Activated naive CD8-positive, alpha-beta T cell (primary cell): ENCODE measurements around the gene RAMP3.

Experiments used
- H3K27ac Mint-ChIP-seq: one replicate; pipeline ENCODE4 v1.8.0; 2021; ENCODE audit warnings: mixed read lengths
- H3K27me3 Mint-ChIP-seq: one replicate; pipeline ENCODE4 v1.8.0; 2021; ENCODE audit warnings: mixed read lengths
- H3K36me3 Mint-ChIP-seq: one replicate; pipeline ENCODE4 v1.8.0; 2021; ENCODE audit warnings: mixed read lengths
- H3K4me1 Mint-ChIP-seq: one replicate; pipeline ENCODE4 v1.8.0; 2021; ENCODE audit warnings: low read depth, mixed read lengths
- H3K4me3 Mint-ChIP-seq: one replicate; pipeline ENCODE4 v1.8.0; 2021; ENCODE audit warnings: mild to moderate bottlenecking, mixed read lengths
- H3K9me3 Mint-ChIP-seq: one replicate; pipeline ENCODE4 v1.8.0; 2021; ENCODE audit warnings: low read depth, mixed read lengths

Gene RAMP3

GRCh38 chr7:45176886-45177731 lies 19.5 kb downstream of the RAMP3 start:
- H3K4me1 Mint-ChIP-seq, result no peaks in the 10 kb centered on the region
- H3K9me3 Mint-ChIP-seq, result no peaks in the 10 kb centered on the region
- no peaks in the 10 kb centered on the region for H3K36me3 Mint-ChIP-seq
- H3K4me3 Mint-ChIP-seq, result no peak overlapping the region
- peaks cover 3% of the 10 kb centered on the region for H3K27me3 Mint-ChIP-seq
- H3K27ac Mint-ChIP-seq, result no peak overlapping the region

GRCh38 chr7:45177801-45178200 lies 20.2 kb downstream of the RAMP3 start:
- H3K4me1 Mint-ChIP-seq, result no peaks in the 10 kb centered on the region
- no peak overlapping the region for H3K4me3 Mint-ChIP-seq
- H3K36me3 Mint-ChIP-seq, result no peaks in the 10 kb centered on the region
- peaks cover 3% of the 10 kb centered on the region for H3K27me3 Mint-ChIP-seq
- H3K9me3 Mint-ChIP-seq, result no peaks in the 10 kb centered on the region
- no peak overlapping the region for H3K27ac Mint-ChIP-seq

GRCh38 chr7:45178241-45179225 lies 20.9 kb downstream of the RAMP3 start:
- H3K9me3 Mint-ChIP-seq, result no peaks in the 10 kb centered on the region
- H3K27me3 Mint-ChIP-seq, result peaks cover 3% of the 10 kb centered on the region
- no peak overlapping the region for H3K27ac Mint-ChIP-seq
- H3K4me1 Mint-ChIP-seq, result no peaks in the 10 kb centered on the region
- H3K36me3 Mint-ChIP-seq, result no peaks in the 10 kb centered on the region
- no peak overlapping the region for H3K4me3 Mint-ChIP-seq

- Mint-ChIP-seq H3K9me3 (no peaks in the 10 kb centered on the region), H3K27me3 (peaks cover 3% of the 10 kb centered on the region), H3K4me1 (no peaks in the 10 kb centered on the region), H3K27ac (no peak overlapping the region), H3K36me3 (no peaks in the 10 kb centered on the region), H3K4me3 (no peak overlapping the region)
Observed at GRCh38 chr7:45179666-45180065, 22.1 kb downstream of the RAMP3 start.

GRCh38 chr7:45180084-45180986 lies 22.7 kb downstream of the RAMP3 start:
- Mint-ChIP-seq H3K9me3 (no peaks in the 10 kb centered on the region), H3K36me3 (no peaks in the 10 kb centered on the region), H3K4me1 (no peaks in the 10 kb centered on the region), H3K27ac (no peak overlapping the region), H3K4me3 (no peak overlapping the region), H3K27me3 (peaks cover 3% of the 10 kb centered on the region)

- peaks cover 3% of the 10 kb centered on the region for H3K27me3 Mint-ChIP-seq
- no peak overlapping the region for H3K4me3 Mint-ChIP-seq
- no peaks in the 10 kb centered on the region for H3K36me3 Mint-ChIP-seq
- H3K27ac Mint-ChIP-seq, result no peak overlapping the region
- H3K4me1 Mint-ChIP-seq, result no peaks in the 10 kb centered on the region
- H3K9me3 Mint-ChIP-seq, result no peaks in the 10 kb centered on the region
Observed at GRCh38 chr7:45181286-45181960, 23.8 kb downstream of the RAMP3 start.

GRCh38 chr7:45181991-45182855 lies 24.6 kb downstream of the RAMP3 start:
- Mint-ChIP-seq H3K27ac (no peak overlapping the region), H3K4me1 (no peaks in the 10 kb centered on the region), H3K9me3 (no peaks in the 10 kb centered on the region), H3K4me3 (no peak overlapping the region), H3K36me3 (no peaks in the 10 kb centered on the region), H3K27me3 (peaks cover 3% of the 10 kb centered on the region)

- H3K27ac Mint-ChIP-seq, result no peak overlapping the region
- no peaks in the 10 kb centered on the region for H3K9me3 Mint-ChIP-seq
- H3K36me3 Mint-ChIP-seq, result no peaks in the 10 kb centered on the region
- no peak overlapping the region for H3K4me3 Mint-ChIP-seq
- H3K27me3 Mint-ChIP-seq, result peaks cover 3% of the 10 kb centered on the region
- no peaks in the 10 kb centered on the region for H3K4me1 Mint-ChIP-seq
Observed at GRCh38 chr7:45182856-45183710, 25.5 kb downstream of the RAMP3 start.

GRCh38 chr7:45183711-45184210 lies 26.2 kb downstream of the RAMP3 start:
- Mint-ChIP-seq H3K9me3 (no peaks in the 10 kb centered on the region), H3K4me1 (no peaks in the 10 kb centered on the region), H3K36me3 (no peaks in the 10 kb centered on the region), H3K4me3 (no peak overlapping the region), H3K27ac (no peak overlapping the region), H3K27me3 (peaks cover 3% of the 10 kb centered on the region)

- Mint-ChIP-seq H3K27ac (no peak overlapping the region), H3K36me3 (no peaks in the 10 kb centered on the region)
Observed at GRCh38 chr7:45184326-45185027, 26.9 kb downstream of the RAMP3 start.

GRCh38 chr7:45185028-45185863 lies 27.7 kb downstream of the RAMP3 start:
- Mint-ChIP-seq H3K9me3 (no peaks in the 10 kb centered on the region), H3K27ac (no peak overlapping the region)

More at GRCh38 chr7:45184326-45185027, 26.9 kb downstream of the RAMP3 start:
- H3K4me3 Mint-ChIP-seq, result no peak overlapping the region
- peaks cover 1% of the 10 kb centered on the region for H3K27me3 Mint-ChIP-seq
- no peaks in the 10 kb centered on the region for H3K4me1 Mint-ChIP-seq
- H3K9me3 Mint-ChIP-seq, result no peaks in the 10 kb centered on the region

More at GRCh38 chr7:45185028-45185863, 27.7 kb downstream of the RAMP3 start:
- Mint-ChIP-seq H3K4me3 (no peak overlapping the region), H3K36me3 (no peaks in the 10 kb centered on the region), H3K4me1 (no peaks in the 10 kb centered on the region), H3K27me3 (no peaks in the 10 kb centered on the region)
